ENCODE measurements around the gene MRPL58.
"Not testable (repeated sequence)": the region's sequence is repeated elsewhere in the genome, so short reads cannot be mapped to it uniquely, and the experiment has no call there.

MRPL58 gene

GRCh38 chr17:75001915-75002843, 10.3 kb upstream of the MRPL58 start:
- Histone ChIP-seq H3K4me1 (no peaks in the 10 kb centered on the region), H3K9me3 (no peaks in the 10 kb centered on the region), H3K36me3 (peaks cover 26 to 60% (median 42%) of the 10 kb centered on the region in 3 donors), H3K27me3 (no peaks in the 10 kb centered on the region), H3K4me3 (no peak overlapping the region), H3K27ac (no peak overlapping the region)
- TF ChIP-seq CTCF (IDR thresholded peaks at IDR 0.05): no peak
- intact Hi-C loops (cut with DNase I; ENCODE audit: low total_unique reads): no loop called here
- DNase-seq: no peak

- Histone ChIP-seq H3K4me3 (no peak overlapping the region), H3K36me3 (peaks cover 26 to 60% (median 42%) of the 10 kb centered on the region in 3 donors), H3K4me1 (no peaks in the 10 kb centered on the region), H3K27ac (no peak overlapping the region), H3K27me3 (no peaks in the 10 kb centered on the region), H3K9me3 (no peaks in the 10 kb centered on the region)
- intact Hi-C loops (cut with DNase I; ENCODE audit: low total_unique reads): no loop called here
- DNase-seq: no peak
- no peak for TF ChIP-seq CTCF (IDR thresholded peaks at IDR 0.05)
Observed at GRCh38 chr17:75003070-75003956, 9.2 kb upstream of the MRPL58 start.

GRCh38 chr17:75003957-75004355, 8.5 kb upstream of the MRPL58 start:
- intact Hi-C loops (cut with DNase I; ENCODE audit: low total_unique reads): no loop called here
- Histone ChIP-seq H3K27ac (no peak overlapping the region), H3K36me3 (peaks cover 26 to 60% (median 42%) of the 10 kb centered on the region in 3 donors), H3K27me3 (no peaks in the 10 kb centered on the region), H3K9me3 (no peaks in the 10 kb centered on the region), H3K4me3 (no peak overlapping the region), H3K4me1 (no peaks in the 10 kb centered on the region)
- no peak for DNase-seq
- no peak for TF ChIP-seq CTCF (IDR thresholded peaks at IDR 0.05)

- Histone ChIP-seq H3K4me3 (no peak overlapping the region), H3K27me3 (no peaks in the 10 kb centered on the region), H3K27ac (no peak overlapping the region), H3K36me3 (peaks cover 26 to 58% (median 41%) of the 10 kb centered on the region in 3 donors), H3K4me1 (no peaks in the 10 kb centered on the region), H3K9me3 (no peaks in the 10 kb centered on the region)
- DNase-seq: no peak
- intact Hi-C loops (cut with DNase I; ENCODE audit: low total_unique reads): no loop called here
- TF ChIP-seq CTCF (IDR thresholded peaks at IDR 0.05): no peak
Observed at GRCh38 chr17:75004371-75004770, 8.1 kb upstream of the MRPL58 start.

- no peak for DNase-seq
- TF ChIP-seq CTCF (IDR thresholded peaks at IDR 0.05): no peak
- Histone ChIP-seq H3K27ac (no peak overlapping the region), H3K4me3 (no peak overlapping the region), H3K4me1 (no peaks in the 10 kb centered on the region), H3K27me3 (no peaks in the 10 kb centered on the region), H3K9me3 (no peaks in the 10 kb centered on the region), H3K36me3 (peaks cover 26 to 48% (median 34%) of the 10 kb centered on the region in 3 donors)
- intact Hi-C loops (cut with DNase I; ENCODE audit: low total_unique reads): no loop called here
Observed at GRCh38 chr17:75005291-75005690, 7.2 kb upstream of the MRPL58 start.

GRCh38 chr17:75006084-75006483, 6.4 kb upstream of the MRPL58 start:
- H3K27me3 ChIP-seq; intact Hi-C loops (cut with DNase I; ENCODE audit: low total_unique reads); H3K27ac ChIP-seq; H3K4me3 ChIP-seq; DNase-seq; H3K4me1 ChIP-seq; H3K9me3 ChIP-seq: not testable (repeated sequence)
- peaks cover 25 to 43% (median 31%) of the 10 kb centered on the region in 3 donors for H3K36me3 ChIP-seq
